ENCODE results near the gene CRACDL. TPM values are rescaled to one million over a fixed set of nuclear protein-coding genes. Genes with fewer than 3 reads are reported as not detected.

Gene CRACDL
- total RNA-seq, 4 donors from 2014 or later, result 0.94 to 5.8 (median 1.8) TPM

DNA sequence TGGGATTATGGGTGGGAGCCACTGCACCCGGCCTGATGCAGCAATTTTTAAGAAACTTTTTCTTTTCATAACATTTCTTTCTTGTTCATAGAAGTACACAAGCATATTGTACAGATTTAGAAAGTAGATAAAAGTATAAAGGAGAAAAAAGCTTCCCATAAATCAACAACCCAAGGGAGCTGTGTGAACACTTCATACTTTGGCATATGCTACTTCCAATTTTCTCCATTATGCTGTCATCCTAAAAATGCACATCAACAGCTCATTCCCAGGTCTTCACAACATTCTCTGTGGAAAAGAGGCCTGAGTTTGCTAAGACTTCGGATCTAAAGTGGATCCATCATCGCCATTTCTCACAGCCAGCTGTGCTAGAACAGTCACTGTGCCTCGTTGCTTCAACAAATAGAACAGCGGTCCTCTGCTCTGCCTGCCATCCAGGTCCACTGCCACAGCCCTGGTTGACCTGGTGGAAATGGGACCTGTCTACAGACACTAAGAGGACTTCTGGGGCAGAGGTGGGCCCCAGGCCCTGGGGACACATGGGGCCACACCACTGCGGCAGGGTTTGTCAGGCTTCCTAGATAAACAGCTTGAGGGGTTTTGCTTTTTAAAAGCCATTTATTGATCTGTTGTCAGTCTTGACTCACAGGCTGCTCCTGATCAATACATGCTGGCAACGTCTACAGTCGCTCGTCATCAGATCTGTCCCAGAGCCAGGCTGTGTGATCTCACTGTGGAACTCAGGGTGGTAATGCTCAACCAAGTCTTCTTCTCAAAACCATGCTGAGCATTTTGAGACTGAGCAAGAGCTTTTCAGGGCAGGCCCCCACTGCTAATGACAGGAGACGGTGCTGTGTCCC is 132.4 kb downstream of the CRACDL start:
- no peak overlapping the region for H3K4me3 ChIP-seq
- H3K27ac ChIP-seq, result no peak overlapping the region
- no peak for TF ChIP-seq POLR2AphosphoS5 (IDR thresholded peaks at IDR 0.05)
- no peak for TF ChIP-seq EP300 (IDR thresholded peaks at IDR 0.05)
- TF ChIP-seq, protein P1, sequence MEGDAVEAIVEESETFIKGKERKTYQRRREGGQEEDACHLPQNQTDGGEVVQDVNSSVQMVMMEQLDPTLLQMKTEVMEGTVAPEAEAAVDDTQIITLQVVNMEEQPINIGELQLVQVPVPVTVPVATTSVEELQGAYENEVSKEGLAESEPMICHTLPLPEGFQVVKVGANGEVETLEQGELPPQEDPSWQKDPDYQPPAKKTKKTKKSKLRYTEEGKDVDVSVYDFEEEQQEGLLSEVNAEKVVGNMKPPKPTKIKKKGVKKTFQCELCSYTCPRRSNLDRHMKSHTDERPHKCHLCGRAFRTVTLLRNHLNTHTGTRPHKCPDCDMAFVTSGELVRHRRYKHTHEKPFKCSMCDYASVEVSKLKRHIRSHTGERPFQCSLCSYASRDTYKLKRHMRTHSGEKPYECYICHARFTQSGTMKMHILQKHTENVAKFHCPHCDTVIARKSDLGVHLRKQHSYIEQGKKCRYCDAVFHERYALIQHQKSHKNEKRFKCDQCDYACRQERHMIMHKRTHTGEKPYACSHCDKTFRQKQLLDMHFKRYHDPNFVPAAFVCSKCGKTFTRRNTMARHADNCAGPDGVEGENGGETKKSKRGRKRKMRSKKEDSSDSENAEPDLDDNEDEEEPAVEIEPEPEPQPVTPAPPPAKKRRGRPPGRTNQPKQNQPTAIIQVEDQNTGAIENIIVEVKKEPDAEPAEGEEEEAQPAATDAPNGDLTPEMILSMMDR (IDR thresholded peaks at IDR 0.05), result no peak
- no peak for TF ChIP-seq POLR2A (IDR thresholded peaks at IDR 0.05)
- H3K36me3 ChIP-seq, result no peaks in the 10 kb centered on the region
- no peak for ATAC-seq
- WGBS, 2 donors (ENCODE audit: low coverage in 1 of 2), result 77 to 92% methylated on average over 6 to 9 of the region's 10 CpGs
- H3K4me1 ChIP-seq, result peaks cover 0 to 24% (median 6%) of the 10 kb centered on the region in 3 donors
- no peaks in the 10 kb centered on the region for H3K27me3 ChIP-seq
- H3K9me3 ChIP-seq, result no peaks in the 10 kb centered on the region

DNA sequence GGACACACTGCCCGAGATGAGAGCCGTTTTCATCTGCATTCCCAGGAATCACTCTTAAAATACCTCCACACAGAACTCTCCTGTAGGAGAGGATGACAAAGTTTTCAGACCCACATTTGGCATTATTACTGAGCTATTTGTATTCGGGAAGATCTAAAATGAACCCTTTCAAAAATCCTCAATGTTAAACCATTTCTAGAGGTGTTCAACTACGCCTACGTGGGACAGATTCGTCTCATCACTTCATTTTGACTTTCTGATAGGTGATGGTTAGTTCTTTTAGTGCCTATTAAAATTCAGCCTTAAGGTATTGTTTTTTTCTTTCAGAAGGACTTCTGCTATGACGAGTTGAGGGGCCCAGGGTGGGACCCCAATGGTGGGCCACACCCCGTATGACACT is 133.7 kb downstream of the CRACDL start:
- Histone ChIP-seq H3K4me3 (no peak overlapping the region), H3K9me3 (no peaks in the 10 kb centered on the region), H3K4me1 (peaks cover 0 to 23% (median 6%) of the 10 kb centered on the region in 3 donors), H3K36me3 (no peaks in the 10 kb centered on the region), H3K27ac (no peak overlapping the region), H3K27me3 (no peaks in the 10 kb centered on the region)
- no peak for ATAC-seq
- WGBS, 2 donors (ENCODE audit: low coverage in 1 of 2), result 87 to 89% methylated on average over 5 of the region's 8 CpGs
- TF ChIP-seq, protein P1 (IDR thresholded peaks at IDR 0.05), result no peak
- TF ChIP-seq POLR2A (IDR thresholded peaks at IDR 0.05), result no peak
- no peak for TF ChIP-seq EP300 (IDR thresholded peaks at IDR 0.05)

DNA sequence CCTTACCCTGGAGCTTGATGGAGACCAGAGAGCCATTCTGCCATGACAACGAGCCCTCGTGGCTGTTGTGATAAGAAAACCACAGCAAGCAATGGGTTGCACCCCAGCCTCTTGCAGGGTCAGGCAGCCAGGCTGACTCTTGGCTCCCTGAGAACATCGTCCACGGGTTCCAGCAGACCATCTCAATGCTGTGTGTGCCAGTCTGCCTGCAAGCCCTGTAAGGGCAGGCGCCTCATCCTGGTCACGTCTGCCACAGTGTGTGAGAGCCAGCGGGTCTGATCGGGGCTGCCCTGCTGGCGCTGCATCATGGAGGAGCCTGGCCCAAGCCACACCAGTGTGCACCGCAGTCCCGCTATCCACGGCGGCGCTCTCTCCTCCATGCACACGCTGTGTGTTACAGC is 134.1 kb downstream of the CRACDL start:
- H3K9me3 ChIP-seq, result no peaks in the 10 kb centered on the region
- TF ChIP-seq POLR2A (IDR thresholded peaks at IDR 0.05) (no peak), EP300 (IDR thresholded peaks at IDR 0.05) (no peak), POLR2AphosphoS5 (IDR thresholded peaks at IDR 0.05) (no peak)
- TF ChIP-seq, protein P1 (IDR thresholded peaks at IDR 0.05), result no peak
- H3K36me3 ChIP-seq, result peaks cover 0 to 2% of the 10 kb centered on the region in 2 donors
- peaks cover 0 to 19% (median 6%) of the 10 kb centered on the region in 3 donors for H3K4me1 ChIP-seq
- WGBS, 2 donors (ENCODE audit: low coverage in 1 of 2), result no CpG with 5 or more reads among the region's 15 CpGs
- no peak for ATAC-seq
- no peak overlapping the region for H3K27ac ChIP-seq
- H3K4me3 ChIP-seq, result no peak overlapping the region
- no peaks in the 10 kb centered on the region for H3K27me3 ChIP-seq

DNA sequence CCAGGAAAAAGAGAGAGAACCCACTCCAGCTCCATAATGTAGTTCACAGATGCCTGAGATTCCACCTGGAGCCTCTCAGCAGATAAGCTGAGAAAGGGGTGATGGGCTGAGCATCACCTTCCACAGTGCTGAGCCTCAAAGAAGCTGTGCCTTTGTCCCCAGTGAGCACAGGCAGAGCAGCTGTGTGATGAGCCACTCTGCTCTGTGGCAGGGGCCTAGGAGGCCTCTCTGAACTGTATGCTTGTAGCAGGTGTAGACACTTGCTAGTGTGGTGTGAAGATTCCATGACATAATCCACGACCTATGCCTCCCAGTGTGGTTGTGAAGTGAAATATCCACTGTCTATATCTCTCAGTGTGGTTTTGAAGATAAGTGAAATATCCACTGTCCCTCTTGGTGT is 134.7 kb downstream of the CRACDL start:
- Histone ChIP-seq H3K36me3 (peaks cover 0 to 4% of the 10 kb centered on the region in 2 donors), H3K9me3 (no peaks in the 10 kb centered on the region), H3K27me3 (no peaks in the 10 kb centered on the region), H3K4me3 (no peak overlapping the region), H3K4me1 (peaks cover 0 to 12% (median 6%) of the 10 kb centered on the region in 3 donors), H3K27ac (no peak overlapping the region)
- 70 to 80% methylated on average over 1 of the region's 1 CpG for WGBS, 2 donors (ENCODE audit: low coverage in 1 of 2)
- no peak for ATAC-seq
- TF ChIP-seq POLR2A (IDR thresholded peaks at IDR 0.05) (no peak), EP300 (IDR thresholded peaks at IDR 0.05) (no peak), POLR2AphosphoS5 (IDR thresholded peaks at IDR 0.05) (no peak)
- TF ChIP-seq, protein P1 (IDR thresholded peaks at IDR 0.05), result no peak

All from gastroesophageal sphincter (tissue), 4 donors.